ENCODE measurements around the gene JPH4. TPM values are rescaled to one million over a fixed set of nuclear protein-coding genes. Genes with fewer than 3 reads are reported as not detected.

Gene JPH4
- total RNA-seq, 1 experiment from 2014 or later = not detected

GRCh38 chr14:23582906-23583760, 4.5 kb upstream of the JPH4 start:
- Histone ChIP-seq H3K27me3 (replicated peaks; ENCODE audit: insufficient read depth, low read depth, low read length, poor library complexity) (peaks cover 14% of the 10 kb centered on the region), H3K36me3 (ENCODE audit: insufficient read depth, low read length, poor library complexity, severe bottlenecking) (no peaks in the 10 kb centered on the region), H3K4me3 (ENCODE audit: low read depth, low read length, poor library complexity, severe bottlenecking) (no peak overlapping the region), H3K27ac (ENCODE audit: low read depth, low read length, poor library complexity, severe bottlenecking) (no peak overlapping the region), H3K9me3 (ENCODE audit: low read depth, low read length, poor library complexity, severe bottlenecking) (no peaks in the 10 kb centered on the region), H3K4me1 (ENCODE audit: insufficient read depth, low read length, poor library complexity, severe bottlenecking) (peaks cover 7% of the 10 kb centered on the region)
- no peak for DNase-seq (ENCODE audit: low spot score)
- no TSS peak for BruUV-seq (replicated peaks)
- CTCF ChIA-PET = no interaction called here
- intact Hi-C loops (cut with micrococcal nuclease; ENCODE audit: unreplicated experiment) = no loop called here
- TF ChIP-seq CTCF (conservative IDR thresholded peaks at IDR 0.05; ENCODE audit: low read depth, low read length) (no peak), EZH2 (IDR thresholded peaks at IDR 0.05; ENCODE audit: borderline replicate concordance, low read depth, low read length, poor library complexity, severe bottlenecking) (no peak)
- POLR2A ChIA-PET (ENCODE audit: low non-redundant PET) = no interaction called here

- no peak for DNase-seq (ENCODE audit: low spot score)
- H3K4me1 ChIP-seq (ENCODE audit: insufficient read depth, low read length, poor library complexity, severe bottlenecking) = peaks cover 15% of the 10 kb centered on the region
Measured at GRCh38 chr14:23580948-23581281, 2.3 kb upstream of the JPH4 start.

GRCh38 chr14:23580152-23580926, 1.7 kb upstream of the JPH4 start:
- ChIA-PET CTCF (no interaction called here), POLR2A (ENCODE audit: low non-redundant PET) (no interaction called here)
- no TSS peak for BruUV-seq (replicated peaks)
- TF ChIP-seq CTCF (conservative IDR thresholded peaks at IDR 0.05; ENCODE audit: low read depth, low read length) (no peak), EZH2 (IDR thresholded peaks at IDR 0.05; ENCODE audit: borderline replicate concordance, low read depth, low read length, poor library complexity, severe bottlenecking) (no peak)
- intact Hi-C loops (cut with micrococcal nuclease; ENCODE audit: unreplicated experiment) = no loop called here
- H3K9me3 ChIP-seq (ENCODE audit: low read depth, low read length, poor library complexity, severe bottlenecking) = no peaks in the 10 kb centered on the region
- H3K4me1 ChIP-seq (ENCODE audit: insufficient read depth, low read length, poor library complexity, severe bottlenecking) = peaks cover 15% of the 10 kb centered on the region
- no peaks in the 10 kb centered on the region for H3K36me3 ChIP-seq (ENCODE audit: insufficient read depth, low read length, poor library complexity, severe bottlenecking)
- no peak overlapping the region for H3K4me3 ChIP-seq (ENCODE audit: low read depth, low read length, poor library complexity, severe bottlenecking)
- no peak for DNase-seq (ENCODE audit: low spot score)
- no peak overlapping the region for H3K27ac ChIP-seq (ENCODE audit: low read depth, low read length, poor library complexity, severe bottlenecking)
- peaks cover 42% of the 10 kb centered on the region for H3K27me3 ChIP-seq (replicated peaks; ENCODE audit: insufficient read depth, low read depth, low read length, poor library complexity)

More at GRCh38 chr14:23580948-23581281, 2.3 kb upstream of the JPH4 start:
- ChIA-PET POLR2A (ENCODE audit: low non-redundant PET) (no interaction called here), CTCF (no interaction called here)
- no peak overlapping the region for H3K27ac ChIP-seq (ENCODE audit: low read depth, low read length, poor library complexity, severe bottlenecking)
- H3K27me3 ChIP-seq (replicated peaks; ENCODE audit: insufficient read depth, low read depth, low read length, poor library complexity) = peaks cover 36% of the 10 kb centered on the region
- no peak for TF ChIP-seq EZH2 (IDR thresholded peaks at IDR 0.05; ENCODE audit: borderline replicate concordance, low read depth, low read length, poor library complexity, severe bottlenecking)
- no peak for TF ChIP-seq CTCF (conservative IDR thresholded peaks at IDR 0.05; ENCODE audit: low read depth, low read length)
- no peaks in the 10 kb centered on the region for H3K9me3 ChIP-seq (ENCODE audit: low read depth, low read length, poor library complexity, severe bottlenecking)
- H3K36me3 ChIP-seq (ENCODE audit: insufficient read depth, low read length, poor library complexity, severe bottlenecking) = no peaks in the 10 kb centered on the region
- no TSS peak for BruUV-seq (replicated peaks)
- no peak overlapping the region for H3K4me3 ChIP-seq (ENCODE audit: low read depth, low read length, poor library complexity, severe bottlenecking)
- intact Hi-C loops (cut with micrococcal nuclease; ENCODE audit: unreplicated experiment) = no loop called here

All from A673 (cell line).